Activated naive CD8-positive, alpha-beta T cell treated with anti-CD3 and anti-CD28 coated beads, Interleukin-2, amount 50 U/mL, for 16 hours (primary cell): ENCODE results near the gene WASF2.
"Not testable (repeated sequence)": the region's sequence is repeated elsewhere in the genome, so short reads cannot be mapped to it uniquely, and the experiment has no call there.

Experiments
- DNase-seq: peaks from one replicate; pipeline ENCODE4 v3.0.0-alpha.2; 2020; ENCODE audit warnings: low read depth, low spot score

WASF2 gene

GRCh38 chr1:27427329-27427728, 62.6 kb downstream of the WASF2 start:
- no peak for DNase-seq

GRCh38 chr1:27423709-27424108, 66.3 kb downstream of the WASF2 start:
- no peak for DNase-seq

GRCh38 chr1:27418326-27419185, 71.4 kb downstream of the WASF2 start:
- no peak for DNase-seq

- no peak for DNase-seq
Observed at GRCh38 chr1:27417713-27418112, 72.3 kb downstream of the WASF2 start.

GRCh38 chr1:27416387-27417111, 73.4 kb downstream of the WASF2 start:
- DNase-seq: peak; percentile 29

- no peak for DNase-seq
Observed at GRCh38 chr1:27414091-27414490, 75.9 kb downstream of the WASF2 start.

- DNase-seq: no peak
Observed at GRCh38 chr1:27413004-27413403, 77.0 kb downstream of the WASF2 start.

- DNase-seq: no peak
Observed at GRCh38 chr1:27412502-27412901, 77.5 kb downstream of the WASF2 start.

- DNase-seq: no peak
Observed at GRCh38 chr1:27410709-27411108, 79.3 kb downstream of the WASF2 start.

- no peak for DNase-seq
Observed at GRCh38 chr1:27409669-27410068, 80.3 kb downstream of the WASF2 start.

GRCh38 chr1:27408151-27408550, 81.8 kb downstream of the WASF2 start:
- no peak for DNase-seq

- DNase-seq: not testable (repeated sequence)
Observed at GRCh38 chr1:27406791-27407190, 83.2 kb downstream of the WASF2 start.

- DNase-seq: no peak
Observed at GRCh38 chr1:27406362-27406680, 83.6 kb downstream of the WASF2 start.

- DNase-seq: not testable (repeated sequence)
Observed at GRCh38 chr1:27405598-27406361, 84.2 kb downstream of the WASF2 start.

- DNase-seq: no peak
Observed at GRCh38 chr1:27405074-27405473, 84.9 kb downstream of the WASF2 start.

- DNase-seq: no peak
Observed at GRCh38 chr1:27403931-27404330, 86.0 kb downstream of the WASF2 start.

- no peak for DNase-seq
Observed at GRCh38 chr1:27403065-27403726, 86.8 kb downstream of the WASF2 start.

GRCh38 chr1:27402349-27402754, 87.6 kb downstream of the WASF2 start:
- DNase-seq: no peak

- no peak for DNase-seq
Observed at GRCh38 chr1:27400963-27401341, 89.0 kb downstream of the WASF2 start.

- DNase-seq: no peak
Observed at GRCh38 chr1:27400082-27400962, 89.6 kb downstream of the WASF2 start.
